CD4-positive, alpha-beta memory T cell (primary cell): Measurements from ENCODE around the gene SLC39A5. TPM values are rescaled to one million over a fixed set of nuclear protein-coding genes. Genes with fewer than 3 reads are reported as not detected.

ENCODE experiments used
- CTCF ChIA-PET: fragments of 350-600 bp; sonication (Branson Sonifier 250); formaldehyde crosslinking; loops from one replicate; lab custom pipeline; 2021; ENCODE audit warnings: inconsistent platforms; ENCODE audit not compliant: partially characterized antibody; lab: Charles Lee
- POLR2A ChIA-PET: fragments of 350-600 bp; sonication (Branson Sonifier 250); formaldehyde crosslinking; loops from one replicate; lab custom pipeline; 2021; ENCODE audit not compliant: partially characterized antibody; lab: Charles Lee
- DNase-seq, 5 donors: peaks; one replicate each; pipeline versions ENCODE4 v3.0.0 to v3.0.0-alpha.2; 2020 to 2022; ENCODE audit warnings: mixed read lengths in 1 of 5
- H3K27ac ChIP-seq: one replicate; pipeline ENCODE4 v1.7.0; 2013; ENCODE audit warnings: low read depth, low read length
- H3K27me3 ChIP-seq: 2 replicates; pipeline ENCODE4 v1.7.0; 2013; ENCODE audit warnings: mild to moderate bottlenecking, low read length, moderate library complexity; ENCODE audit not compliant: insufficient read depth
- H3K36me3 ChIP-seq: 2 replicates; pipeline ENCODE4 v1.7.0; 2013; ENCODE audit warnings: mild to moderate bottlenecking, low read length, moderate library complexity; ENCODE audit not compliant: insufficient read depth
- H3K4me1 ChIP-seq: 2 replicates; pipeline ENCODE4 v1.7.0; 2013; ENCODE audit warnings: mild to moderate bottlenecking, low read length, moderate library complexity; ENCODE audit not compliant: insufficient read depth
- H3K4me3 ChIP-seq, 2 donors: one replicate each; pipeline ENCODE4 v1.7.0; 2013; ENCODE audit warnings: low read length in 2 of 2, mild to moderate bottlenecking in 1 of 2
- H3K9me3 ChIP-seq, 2 donors: one replicate each; pipeline ENCODE4 v1.7.0; 2013; ENCODE audit warnings: low read length in 2 of 2, control low read depth in 1 of 2; ENCODE audit not compliant: control insufficient read depth in 1 of 2
- H3K27ac Mint-ChIP-seq, 7 donors: one replicate each; pipeline ENCODE4 v1.8.0; 2020 to 2021; ENCODE audit warnings: mixed read lengths in 7 of 7, mild to moderate bottlenecking in 6 of 7, inconsistent platforms in 3 of 7, moderate library complexity in 3 of 7
- H3K27me3 Mint-ChIP-seq, 2 donors: one replicate each; pipeline ENCODE4 v1.8.0; 2020 to 2021; ENCODE audit warnings: mixed read lengths in 2 of 2
- H3K36me3 Mint-ChIP-seq, 2 donors: one replicate each; pipeline ENCODE4 v1.8.0; 2020 to 2021; ENCODE audit warnings: mixed read lengths in 2 of 2, inconsistent platforms in 1 of 2, mild to moderate bottlenecking in 1 of 2
- H3K4me1 Mint-ChIP-seq, 4 donors: one replicate each; pipeline ENCODE4 v1.8.0; 2020 to 2021; ENCODE audit warnings: mixed read lengths in 4 of 4, mild to moderate bottlenecking in 1 of 4
- H3K4me3 Mint-ChIP-seq, 8 donors: one replicate each; pipeline ENCODE4 v1.8.0; 2020 to 2021; ENCODE audit warnings: mixed read lengths in 8 of 8, mild to moderate bottlenecking in 7 of 8, moderate library complexity in 6 of 8, inconsistent platforms in 3 of 8
- H3K9me3 Mint-ChIP-seq, 8 donors: one replicate each; pipeline ENCODE4 v1.8.0; 2020 to 2021; ENCODE audit warnings: mixed read lengths in 8 of 8, mild to moderate bottlenecking in 5 of 8, inconsistent platforms in 3 of 8, moderate library complexity in 1 of 8
- intact Hi-C: fragments of 100-400 bp; cut with micrococcal nuclease; formaldehyde crosslinking; loops from one replicate; pipeline ENCODE4 v1.15.1; 2023
- polyA plus RNA-seq, 2 donors: library from polyadenylated mRNA; unstranded; fragments of 300-500 nt; fragmentation: Illumina TruSeq; gene quantifications; one replicate each; pipeline ENCODE4 v1.2.3, GENCODE V29; 2021
- total RNA-seq, 2 experiments: library from RNA; stranded (reverse); gene quantifications; one replicate each; pipeline ENCODE4 v1.2.3, GENCODE V29; 2021

SLC39A5 gene
- total and polyA plus RNA-seq, 4 experiments from 2014 or later = 0.64 to 2.1 TPM; not detected in 2

GRCh38 chr12:56236091-56236490 lies 6.2 kb downstream of the SLC39A5 start:
- DNase-seq = no peak
- Mint-ChIP-seq H3K4me1 (no peaks in the 10 kb centered on the region), H3K36me3 (peaks cover 0 to 24% of the 10 kb centered on the region in 2 donors), H3K27ac (no peak overlapping the region), H3K9me3 (no peaks in the 10 kb centered on the region), H3K4me3 (no peak overlapping the region), H3K27me3 (no peaks in the 10 kb centered on the region)
- Histone ChIP-seq H3K36me3 (peaks cover 5% of the 10 kb centered on the region), H3K27me3 (no peaks in the 10 kb centered on the region), H3K4me1 (no peaks in the 10 kb centered on the region), H3K4me3 (no peak overlapping the region), H3K9me3 (no peaks in the 10 kb centered on the region), H3K27ac (no peak overlapping the region)
- intact Hi-C loops = no loop called here
- ChIA-PET POLR2A (interaction anchor here (0.8 to 1.4 kb wide), 3 partner anchors 9 to 22 kb away, joined by 3 to 5 read pairs (median 3); partner anchors contain the start of genes ANKRD52 and RNF41), CTCF (interaction anchor here (1.3 to 2.0 kb wide), 2 partner anchors 118 to 228 kb away, joined by 3 to 5 read pairs; no protein-coding TSS in a partner anchor)

GRCh38 chr12:56236985-56237384 lies 7.1 kb downstream of the SLC39A5 start:
- peaks cover 0 to 33% of the 10 kb centered on the region in 2 donors for H3K36me3 Mint-ChIP-seq
- H3K9me3 Mint-ChIP-seq = peaks cover 0 to under 1% (median 0%) of the 10 kb centered on the region in 8 donors
- no peaks in the 10 kb centered on the region for H3K9me3 ChIP-seq
- CTCF ChIA-PET = interaction anchor here (1.3 kb wide), 1 partner anchor 118 kb away, joined by 3 read pairs; no protein-coding TSS in a partner anchor
- H3K4me1 Mint-ChIP-seq = no peaks in the 10 kb centered on the region
- H3K27ac ChIP-seq = no peak overlapping the region
- no peak for DNase-seq
- H3K27me3 Mint-ChIP-seq = no peaks in the 10 kb centered on the region
- H3K27ac Mint-ChIP-seq = peak overlapping the region in 1 of 7 donors; percentile 23
- no peaks in the 10 kb centered on the region for H3K4me1 ChIP-seq
- H3K27me3 ChIP-seq = no peaks in the 10 kb centered on the region
- H3K4me3 Mint-ChIP-seq = no peak overlapping the region
- H3K4me3 ChIP-seq = no peak overlapping the region
- POLR2A ChIA-PET = interaction anchor here (1.1 to 1.4 kb wide), 2 partner anchors 15 to 21 kb away, joined by 3 to 5 read pairs; partner anchors contain the start of genes ANKRD52 and RNF41
- intact Hi-C loops = no loop called here
- H3K36me3 ChIP-seq = peaks cover 14% of the 10 kb centered on the region

GRCh38 chr12:56237552-56237951 lies 7.7 kb downstream of the SLC39A5 start:
- H3K27ac Mint-ChIP-seq = no peak overlapping the region

GRCh38 chr12:56241424-56242303 lies 11.8 kb downstream of the SLC39A5 start:
- intact Hi-C loops = no loop called here
- ChIA-PET POLR2A (no interaction called here), CTCF (no interaction called here)
- Mint-ChIP-seq H3K9me3 (peaks cover 0 to 4% (median 0%) of the 10 kb centered on the region in 8 donors), H3K4me3 (no peak overlapping the region), H3K4me1 (no peaks in the 10 kb centered on the region), H3K27ac (peak overlapping the region in 4 of 7 donors; percentile 17 to 66 (median 26)), H3K27me3 (no peaks in the 10 kb centered on the region), H3K36me3 (peaks cover 13 to 60% of the 10 kb centered on the region in 2 donors)
- no peak overlapping the region for H3K27ac ChIP-seq
- DNase-seq = no peak
- no peak overlapping the region for H3K4me3 ChIP-seq
- no peaks in the 10 kb centered on the region for H3K4me1 ChIP-seq
- H3K36me3 ChIP-seq = peaks cover 50% of the 10 kb centered on the region
- no peaks in the 10 kb centered on the region for H3K9me3 ChIP-seq
- no peaks in the 10 kb centered on the region for H3K27me3 ChIP-seq

More at GRCh38 chr12:56237552-56237951, 7.7 kb downstream of the SLC39A5 start:
- Histone ChIP-seq H3K4me3 (no peak overlapping the region), H3K36me3 (peaks cover 20% of the 10 kb centered on the region), H3K4me1 (no peaks in the 10 kb centered on the region), H3K9me3 (no peaks in the 10 kb centered on the region), H3K27me3 (no peaks in the 10 kb centered on the region), H3K27ac (no peak overlapping the region)
- Mint-ChIP-seq H3K4me3 (no peak overlapping the region), H3K4me1 (no peaks in the 10 kb centered on the region), H3K36me3 (peaks cover 0 to 38% of the 10 kb centered on the region in 2 donors), H3K27me3 (no peaks in the 10 kb centered on the region), H3K9me3 (peaks cover 0 to 4% (median 0%) of the 10 kb centered on the region in 8 donors)
- intact Hi-C loops = no loop called here
- no peak for DNase-seq
- CTCF ChIA-PET = no interaction called here
- POLR2A ChIA-PET = no interaction called here

GRCh38 chr12:56242986-56243385 lies 13.1 kb downstream of the SLC39A5 start:
- peaks cover 19 to 67% of the 10 kb centered on the region in 2 donors for H3K36me3 Mint-ChIP-seq
- Histone ChIP-seq H3K4me1 (no peaks in the 10 kb centered on the region), H3K9me3 (no peaks in the 10 kb centered on the region), H3K27ac (no peak overlapping the region), H3K36me3 (peaks cover 61% of the 10 kb centered on the region), H3K27me3 (no peaks in the 10 kb centered on the region), H3K4me3 (no peak overlapping the region)
- POLR2A ChIA-PET = no interaction called here
- no peaks in the 10 kb centered on the region for H3K4me1 Mint-ChIP-seq
- no peaks in the 10 kb centered on the region for H3K27me3 Mint-ChIP-seq
- H3K9me3 Mint-ChIP-seq = peaks cover 0 to 4% (median 0%) of the 10 kb centered on the region in 8 donors
- intact Hi-C loops = no loop called here
- no peak for DNase-seq
- H3K27ac Mint-ChIP-seq = peak overlapping the region in 1 of 7 donors; percentile 8
- CTCF ChIA-PET = no interaction called here
- no peak overlapping the region for H3K4me3 Mint-ChIP-seq

- Histone ChIP-seq H3K4me3 (no peak overlapping the region), H3K36me3 (peaks cover 69% of the 10 kb centered on the region), H3K27me3 (no peaks in the 10 kb centered on the region), H3K27ac (no peak overlapping the region), H3K4me1 (no peaks in the 10 kb centered on the region), H3K9me3 (no peaks in the 10 kb centered on the region)
- intact Hi-C loops = no loop called here
- CTCF ChIA-PET = no interaction called here
- H3K27ac Mint-ChIP-seq = no peak overlapping the region
- H3K27me3 Mint-ChIP-seq = no peaks in the 10 kb centered on the region
- peaks cover 0 to 4% (median 0%) of the 10 kb centered on the region in 8 donors for H3K9me3 Mint-ChIP-seq
- no peak for DNase-seq
- peaks cover 19 to 69% of the 10 kb centered on the region in 2 donors for H3K36me3 Mint-ChIP-seq
- POLR2A ChIA-PET = no interaction called here
- H3K4me1 Mint-ChIP-seq = no peaks in the 10 kb centered on the region
- H3K4me3 Mint-ChIP-seq = no peak overlapping the region
Measured at GRCh38 chr12:56243731-56244181, 13.9 kb downstream of the SLC39A5 start.

- H3K36me3 ChIP-seq = peaks cover 74% of the 10 kb centered on the region
- Mint-ChIP-seq H3K27ac (peak overlapping the region in 1 of 7 donors; percentile 64), H3K4me1 (no peaks in the 10 kb centered on the region), H3K9me3 (peaks cover 0 to 4% (median 0%) of the 10 kb centered on the region in 8 donors), H3K4me3 (no peak overlapping the region), H3K27me3 (no peaks in the 10 kb centered on the region), H3K36me3 (peaks cover 24 to 71% of the 10 kb centered on the region in 2 donors)
- no peaks in the 10 kb centered on the region for H3K27me3 ChIP-seq
- POLR2A ChIA-PET = interaction anchor here (1.3 kb wide), 1 partner anchor 23 kb away, joined by 3 read pairs; the partner anchor contains the start of gene RNF41
- no peaks in the 10 kb centered on the region for H3K4me1 ChIP-seq
- intact Hi-C loops = no loop called here
- no peak for DNase-seq
- no peak overlapping the region for H3K27ac ChIP-seq
- CTCF ChIA-PET = no interaction called here
- H3K4me3 ChIP-seq = no peak overlapping the region
- H3K9me3 ChIP-seq = no peaks in the 10 kb centered on the region
Measured at GRCh38 chr12:56244494-56244893, 14.6 kb downstream of the SLC39A5 start.
